Measurements from ENCODE around the gene PIAS1.
A peak's percentile ranks its signal among the peaks of the same experiment; 100 is the strongest.

PIAS1 gene

DNA sequence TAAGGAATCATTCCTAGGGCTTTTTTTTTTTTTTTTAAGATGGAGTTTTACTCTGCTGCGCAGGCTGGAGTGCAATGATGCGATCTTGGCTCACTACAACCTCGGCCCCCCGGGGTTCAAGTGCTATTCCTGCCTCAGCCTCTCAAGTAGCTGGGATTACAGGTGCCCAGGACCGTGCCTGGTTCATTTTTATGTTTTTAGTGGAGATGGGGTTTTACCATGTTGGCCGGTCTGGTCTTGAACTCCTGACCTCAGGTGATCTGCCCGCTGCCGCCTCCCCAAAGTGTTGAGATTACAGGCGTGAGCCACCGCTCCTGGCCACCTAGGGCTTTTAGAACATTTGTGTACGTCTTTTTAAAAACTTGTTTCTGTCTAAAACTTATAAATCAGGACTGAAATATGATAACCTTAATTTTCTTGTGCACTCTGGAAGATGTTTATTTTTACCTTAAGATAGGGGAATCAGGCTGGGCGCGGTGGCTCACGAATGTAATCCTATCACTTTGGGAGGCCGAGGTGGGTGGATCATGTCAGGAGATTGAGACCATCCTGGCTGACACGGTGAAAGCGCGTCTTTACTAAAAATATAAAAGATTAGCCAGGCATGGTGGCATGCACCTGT lies 21.8 kb downstream of the PIAS1 start:
- Mint-ChIP-seq H3K27ac (no peak overlapping the region), H3K9me3 (peaks cover 3% of the 10 kb centered on the region), H3K4me1 (peaks cover 73% of the 10 kb centered on the region), H3K27me3 (no peaks in the 10 kb centered on the region), H3K4me3 (no peak overlapping the region), H3K36me3 (peaks cover 7% of the 10 kb centered on the region)
- ATAC-seq, result no peak

DNA sequence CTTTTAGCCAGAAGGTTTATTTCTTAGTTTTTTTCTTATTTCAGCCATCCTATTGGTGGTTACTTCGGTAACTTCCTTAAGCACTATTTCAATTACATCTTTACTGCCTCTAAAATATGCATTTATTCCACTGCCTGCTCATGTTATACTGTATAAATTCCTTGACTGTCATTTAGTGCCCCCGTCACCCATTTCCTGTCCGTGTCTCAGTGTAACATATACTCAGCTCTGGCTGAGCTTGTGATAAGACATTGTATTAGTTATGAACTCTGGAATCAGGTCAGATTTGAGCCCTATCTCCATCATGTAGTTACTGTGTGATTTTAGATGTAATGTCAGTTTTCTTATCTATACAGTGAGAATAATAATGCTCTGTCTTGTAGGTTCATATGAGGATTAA lies 24.2 kb downstream of the PIAS1 start:
- Mint-ChIP-seq H3K9me3 (no peaks in the 10 kb centered on the region), H3K4me3 (no peak overlapping the region), H3K4me1 (peaks cover 74% of the 10 kb centered on the region), H3K36me3 (no peaks in the 10 kb centered on the region), H3K27ac (no peak overlapping the region), H3K27me3 (no peaks in the 10 kb centered on the region)
- no peak for ATAC-seq

DNA sequence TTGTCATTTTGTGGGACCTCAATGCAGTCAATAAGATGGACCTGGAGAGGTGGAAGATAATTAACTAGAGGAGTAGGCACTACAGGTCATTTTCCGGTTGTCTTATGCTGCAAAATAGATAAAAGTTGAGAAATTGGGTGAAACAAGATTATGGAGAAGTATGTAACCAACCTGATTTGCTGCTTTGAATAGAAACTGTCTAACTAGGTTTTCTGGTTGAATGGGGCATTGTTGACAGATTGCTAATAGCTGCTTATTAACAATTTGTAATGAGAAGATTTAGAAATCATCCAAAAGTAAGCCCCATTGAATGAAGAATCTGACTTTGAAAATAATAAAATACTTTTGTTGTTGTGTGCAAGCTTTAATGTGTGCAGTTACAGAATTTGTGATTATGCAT lies 26.2 kb downstream of the PIAS1 start:
- no peak for ATAC-seq
- no peak overlapping the region for H3K4me3 Mint-ChIP-seq
- no peaks in the 10 kb centered on the region for H3K9me3 Mint-ChIP-seq
- H3K27ac Mint-ChIP-seq, result no peak overlapping the region
- no peaks in the 10 kb centered on the region for H3K36me3 Mint-ChIP-seq
- peaks cover 76% of the 10 kb centered on the region for H3K4me1 Mint-ChIP-seq
- H3K27me3 Mint-ChIP-seq, result no peaks in the 10 kb centered on the region

DNA sequence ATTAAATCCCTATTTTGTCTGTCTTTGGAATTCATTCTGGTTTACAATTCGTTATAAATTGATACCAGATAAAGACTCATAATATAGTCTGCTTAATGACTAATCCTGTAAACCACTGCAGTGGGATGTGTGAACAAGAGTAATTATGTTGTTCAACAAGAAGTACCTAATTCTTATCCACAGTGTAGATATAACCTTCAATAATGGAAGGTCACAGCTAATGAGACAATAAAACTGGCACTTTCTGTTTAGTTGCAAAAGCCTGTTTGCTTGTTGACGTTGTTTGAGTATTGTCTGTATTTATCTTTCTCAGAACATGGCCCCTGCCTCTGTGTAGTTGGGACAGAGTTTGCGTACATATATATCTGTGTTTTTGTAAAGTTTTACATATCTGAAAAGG lies 26.7 kb downstream of the PIAS1 start:
- no peaks in the 10 kb centered on the region for H3K27me3 Mint-ChIP-seq
- H3K4me1 Mint-ChIP-seq, result peaks cover 75% of the 10 kb centered on the region
- no peak for ATAC-seq
- no peaks in the 10 kb centered on the region for H3K36me3 Mint-ChIP-seq
- H3K4me3 Mint-ChIP-seq, result no peak overlapping the region
- H3K27ac Mint-ChIP-seq, result peak overlapping the region; percentile 58
- no peaks in the 10 kb centered on the region for H3K9me3 Mint-ChIP-seq

DNA sequence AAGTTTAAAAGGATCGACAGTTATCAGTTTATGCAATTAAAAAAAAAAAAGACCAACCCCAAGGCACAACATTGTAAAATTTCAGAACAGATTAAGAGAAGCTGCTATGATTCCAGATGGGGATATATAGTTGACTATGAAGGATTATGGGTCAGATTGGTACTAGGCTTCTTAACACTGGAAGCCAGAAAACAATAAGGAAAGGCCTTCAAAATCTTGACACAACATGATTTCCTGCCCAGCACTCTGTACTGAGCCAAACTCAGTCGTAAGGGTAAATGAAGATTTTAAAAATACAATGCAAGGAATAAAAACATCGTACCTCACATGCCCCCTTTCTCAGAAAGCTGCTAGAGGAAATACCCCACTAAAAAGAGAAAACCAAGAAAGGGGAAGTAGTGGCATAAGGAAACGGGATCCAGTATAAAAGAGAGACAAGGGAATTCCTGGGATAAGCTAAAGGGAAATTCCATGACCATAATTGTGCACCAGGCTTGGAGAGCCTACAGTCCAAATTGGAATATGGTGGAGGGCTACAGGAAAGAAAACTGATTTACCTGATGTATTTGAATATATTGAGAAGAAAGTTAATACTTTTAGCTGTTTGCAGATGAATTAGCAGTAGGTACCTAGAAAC lies 27.9 kb downstream of the PIAS1 start:
- Mint-ChIP-seq H3K4me3 (no peak overlapping the region), H3K27ac (peak overlapping the region; percentile 58), H3K27me3 (no peaks in the 10 kb centered on the region), H3K9me3 (no peaks in the 10 kb centered on the region), H3K4me1 (peaks cover 70% of the 10 kb centered on the region), H3K36me3 (peaks cover 7% of the 10 kb centered on the region)
- no peak for ATAC-seq

DNA sequence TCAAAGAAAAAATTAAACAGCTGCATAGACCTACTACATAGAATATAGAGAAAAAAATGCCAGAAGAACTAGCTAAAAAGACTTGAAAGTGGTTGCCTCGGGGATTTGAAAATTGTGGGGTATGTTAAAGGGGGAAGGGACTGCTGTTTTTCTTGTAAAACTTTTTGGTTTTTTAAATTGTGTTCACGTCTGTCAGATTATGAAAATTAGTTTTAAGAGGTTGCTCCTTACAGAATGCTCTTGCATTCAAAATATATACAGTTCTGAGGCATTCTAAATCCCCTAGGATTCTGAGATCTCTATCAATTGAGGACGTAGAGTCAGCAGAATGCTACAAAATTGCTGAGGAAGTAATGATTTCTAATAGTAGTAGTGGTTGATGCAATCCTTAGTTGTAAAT lies 28.6 kb downstream of the PIAS1 start:
- no peak for ATAC-seq
- Mint-ChIP-seq H3K27ac (peak overlapping the region; percentile 58), H3K4me1 (peaks cover 62% of the 10 kb centered on the region), H3K4me3 (no peak overlapping the region), H3K9me3 (no peaks in the 10 kb centered on the region), H3K27me3 (no peaks in the 10 kb centered on the region), H3K36me3 (peaks cover 7% of the 10 kb centered on the region)

DNA sequence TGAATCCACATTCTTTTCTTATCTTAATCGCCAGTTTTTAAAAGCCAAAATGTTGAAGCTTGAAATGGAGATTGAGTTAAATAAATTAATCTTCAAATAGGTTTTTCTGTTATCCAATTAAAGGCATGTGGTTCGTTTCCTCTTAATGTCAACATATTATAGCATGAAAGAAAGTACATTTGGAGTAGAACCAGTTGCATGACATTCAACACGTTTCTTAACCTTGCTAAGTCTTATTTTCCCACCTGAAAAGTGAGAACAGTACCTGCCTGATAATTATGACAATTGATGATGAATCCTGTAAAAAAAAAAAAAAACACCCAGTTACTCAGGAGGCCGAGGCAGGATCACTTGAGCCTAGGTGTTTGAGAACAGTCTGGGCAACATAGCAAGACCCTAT lies 29.3 kb downstream of the PIAS1 start:
- Mint-ChIP-seq H3K27ac (no peak overlapping the region), H3K27me3 (no peaks in the 10 kb centered on the region), H3K9me3 (no peaks in the 10 kb centered on the region), H3K4me3 (no peak overlapping the region), H3K4me1 (peaks cover 55% of the 10 kb centered on the region), H3K36me3 (peaks cover 7% of the 10 kb centered on the region)
- no peak for ATAC-seq

DNA sequence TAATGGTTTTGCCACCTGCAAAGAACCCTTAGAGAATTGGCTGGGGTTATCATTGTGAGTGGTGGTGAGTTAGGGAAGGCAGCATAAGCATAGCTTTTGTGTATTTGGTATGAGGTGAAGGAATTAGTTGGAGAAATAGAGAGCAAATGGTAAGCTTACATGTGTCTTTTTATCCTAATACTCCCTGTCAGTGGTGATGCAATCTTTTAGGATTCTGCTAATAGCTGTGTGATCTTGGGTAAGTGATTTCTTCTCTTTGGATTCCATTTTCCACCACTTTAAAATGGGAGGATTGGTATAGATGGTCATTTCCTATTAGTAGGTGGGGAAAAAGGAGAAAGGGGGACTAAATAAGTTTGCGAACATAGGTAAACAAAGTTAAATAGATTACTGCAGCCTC lies 30.9 kb downstream of the PIAS1 start:
- peaks cover 48% of the 10 kb centered on the region for H3K4me1 Mint-ChIP-seq
- ATAC-seq, result no peak
- no peak overlapping the region for H3K4me3 Mint-ChIP-seq
- H3K36me3 Mint-ChIP-seq, result peaks cover 8% of the 10 kb centered on the region
- H3K27me3 Mint-ChIP-seq, result no peaks in the 10 kb centered on the region
- H3K9me3 Mint-ChIP-seq, result no peaks in the 10 kb centered on the region
- H3K27ac Mint-ChIP-seq, result no peak overlapping the region

DNA sequence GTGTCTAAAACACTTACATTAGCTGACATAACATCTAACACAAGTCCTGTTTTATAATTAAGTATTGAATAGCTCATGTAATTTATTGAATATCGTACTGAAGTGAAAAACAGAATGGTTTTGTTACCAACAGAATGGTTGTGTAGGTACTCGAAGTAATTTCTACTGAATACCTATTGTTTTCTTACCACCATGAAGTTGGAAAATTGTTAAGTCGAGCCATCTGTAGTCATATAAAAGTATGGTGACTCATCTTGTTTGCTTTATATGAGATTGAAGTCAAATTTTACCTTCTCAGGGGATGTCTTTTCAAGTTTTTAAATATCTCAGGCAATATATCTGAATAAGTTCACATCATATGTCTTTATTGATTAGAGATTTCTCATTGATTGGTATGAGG lies 37.6 kb downstream of the PIAS1 start:
- no peak overlapping the region for H3K4me3 Mint-ChIP-seq
- no peak for ATAC-seq
- H3K4me1 Mint-ChIP-seq, result peaks cover 21% of the 10 kb centered on the region
- H3K27ac Mint-ChIP-seq, result no peak overlapping the region
- H3K27me3 Mint-ChIP-seq, result no peaks in the 10 kb centered on the region
- H3K36me3 Mint-ChIP-seq, result peaks cover 33% of the 10 kb centered on the region
- H3K9me3 Mint-ChIP-seq, result peaks cover 5% of the 10 kb centered on the region

DNA sequence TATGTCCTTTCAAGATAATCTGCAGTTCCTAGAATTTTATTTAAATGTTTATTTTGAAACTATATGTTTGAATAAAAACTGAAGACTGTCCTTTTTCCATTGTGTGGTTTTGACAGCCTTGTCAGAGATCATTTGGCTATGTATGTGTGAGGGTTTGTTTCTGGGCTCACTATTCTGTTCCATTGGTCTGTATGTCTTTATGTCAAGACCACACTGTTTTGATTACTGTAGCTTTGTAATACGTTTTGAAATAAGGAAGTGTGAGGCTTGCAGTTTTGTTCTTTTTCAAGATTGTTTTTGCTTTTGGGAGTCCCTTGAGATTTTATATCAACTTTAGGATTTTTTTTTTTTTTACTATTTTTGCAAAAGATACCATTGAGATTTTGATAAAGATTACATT lies 42.0 kb downstream of the PIAS1 start:
- Mint-ChIP-seq H3K9me3 (peaks cover 12% of the 10 kb centered on the region), H3K36me3 (peaks cover 46% of the 10 kb centered on the region), H3K4me1 (peaks cover 52% of the 10 kb centered on the region), H3K27ac (no peak overlapping the region), H3K27me3 (no peaks in the 10 kb centered on the region), H3K4me3 (no peak overlapping the region)
- ATAC-seq, result no peak

DNA sequence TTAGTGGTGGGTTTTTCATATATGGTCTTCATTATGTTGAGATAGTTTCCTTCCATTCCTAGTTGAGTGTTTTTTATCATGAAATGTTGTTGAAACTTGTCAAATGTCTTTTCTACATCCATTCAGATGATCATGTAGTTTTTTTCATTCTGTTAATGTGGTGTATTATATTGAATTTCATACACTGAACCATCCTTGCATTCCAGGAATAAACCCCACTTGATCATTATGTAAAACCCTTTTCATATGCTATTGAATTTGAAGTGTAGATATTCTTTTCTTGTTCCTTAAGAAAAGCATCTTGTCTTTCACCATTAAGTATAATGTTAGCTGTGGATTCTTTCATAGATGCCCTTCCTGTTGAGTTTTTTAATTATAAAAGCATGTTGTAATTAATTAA lies 42.9 kb downstream of the PIAS1 start:
- Mint-ChIP-seq H3K27ac (no peak overlapping the region), H3K4me1 (peaks cover 61% of the 10 kb centered on the region), H3K4me3 (no peak overlapping the region), H3K36me3 (peaks cover 51% of the 10 kb centered on the region), H3K27me3 (no peaks in the 10 kb centered on the region), H3K9me3 (peaks cover 12% of the 10 kb centered on the region)
- no peak for ATAC-seq

DNA sequence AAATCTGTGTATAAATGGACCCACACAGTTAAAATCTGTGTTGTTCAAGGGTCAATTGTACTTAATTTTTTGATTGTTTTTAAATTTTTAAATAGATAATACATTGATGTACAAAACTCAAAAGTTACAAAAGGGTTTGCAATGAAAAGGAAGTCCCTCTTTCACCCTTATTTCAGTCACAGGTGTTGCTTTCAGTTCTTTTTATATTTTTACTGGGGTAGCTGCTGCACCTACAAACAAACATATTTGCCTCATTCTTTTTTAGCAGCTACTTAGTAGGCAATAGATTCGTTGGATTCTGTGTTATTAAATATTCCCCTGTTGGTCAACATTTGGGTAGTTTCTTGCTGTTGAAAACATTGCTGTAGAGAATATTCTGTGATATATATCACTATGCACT lies 44.4 kb downstream of the PIAS1 start:
- Mint-ChIP-seq H3K9me3 (peaks cover 14% of the 10 kb centered on the region), H3K27me3 (no peaks in the 10 kb centered on the region), H3K36me3 (peaks cover 61% of the 10 kb centered on the region), H3K4me1 (peaks cover 57% of the 10 kb centered on the region), H3K27ac (no peak overlapping the region), H3K4me3 (no peak overlapping the region)
- no peak for ATAC-seq

DNA sequence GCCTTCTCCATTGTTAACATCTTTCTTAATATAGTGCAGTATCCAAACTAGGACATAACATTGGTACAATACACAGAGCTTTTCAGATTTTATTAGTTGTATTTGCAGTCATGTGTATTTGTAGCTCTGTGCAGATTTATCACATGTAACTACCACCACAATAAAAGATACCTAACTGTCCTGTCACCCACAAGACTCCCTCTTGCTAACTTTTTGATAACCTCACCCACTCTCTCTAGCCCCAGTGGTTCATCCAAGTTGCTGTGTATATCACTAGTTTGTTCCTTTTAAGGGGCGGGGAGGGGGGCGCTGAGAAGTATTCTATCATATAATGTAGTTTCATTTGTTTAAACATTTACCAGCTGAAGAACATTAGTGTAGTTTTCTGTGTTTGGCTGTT lies 46.1 kb downstream of the PIAS1 start:
- Mint-ChIP-seq H3K4me1 (peaks cover 57% of the 10 kb centered on the region), H3K36me3 (peaks cover 64% of the 10 kb centered on the region), H3K27me3 (no peaks in the 10 kb centered on the region), H3K4me3 (no peak overlapping the region), H3K9me3 (peaks cover 13% of the 10 kb centered on the region), H3K27ac (no peak overlapping the region)
- no peak for ATAC-seq

DNA sequence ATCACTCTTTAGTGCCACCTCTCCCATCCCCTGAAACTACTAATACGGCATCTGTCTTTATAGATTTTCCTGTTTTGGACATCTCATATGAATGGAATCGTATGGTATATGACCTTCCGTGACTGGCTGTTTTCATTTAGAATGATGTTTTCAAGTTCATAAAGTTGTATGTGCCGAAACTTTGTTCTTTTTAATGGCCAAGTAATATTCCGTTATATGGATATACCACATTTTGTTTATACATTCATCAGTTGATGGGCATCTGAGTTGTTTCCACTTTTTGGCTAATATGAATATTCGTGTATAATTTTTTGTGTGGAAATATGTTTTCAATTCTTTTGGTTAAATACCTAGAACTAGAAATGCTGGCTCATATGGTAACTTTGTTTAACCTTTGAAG lies 49.5 kb downstream of the PIAS1 start:
- Mint-ChIP-seq H3K27ac (no peak overlapping the region), H3K4me3 (no peak overlapping the region), H3K4me1 (peaks cover 65% of the 10 kb centered on the region), H3K36me3 (peaks cover 46% of the 10 kb centered on the region), H3K9me3 (peaks cover 3% of the 10 kb centered on the region), H3K27me3 (no peaks in the 10 kb centered on the region)
- no peak for ATAC-seq

DNA sequence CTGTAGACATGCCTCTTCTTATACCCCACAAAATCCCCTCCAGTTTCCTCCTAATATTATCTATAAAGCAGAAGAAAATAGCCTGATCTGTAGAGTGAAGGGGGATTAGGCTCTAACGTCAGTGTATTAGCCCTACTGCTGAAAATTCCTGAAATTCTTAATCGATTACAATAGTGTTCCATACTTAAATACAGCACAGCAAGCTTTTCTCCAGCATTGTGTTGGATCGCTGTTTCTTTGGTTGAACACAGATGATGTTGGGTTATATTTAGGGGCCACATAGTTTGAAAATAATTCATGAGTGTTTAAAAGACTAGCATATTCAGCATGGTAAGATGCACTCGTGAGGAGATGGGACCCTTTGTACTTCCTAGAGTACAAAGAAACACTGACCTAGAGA lies 52.5 kb downstream of the PIAS1 start:
- no peak for ATAC-seq
- H3K27me3 Mint-ChIP-seq, result no peaks in the 10 kb centered on the region
- H3K36me3 Mint-ChIP-seq, result peaks cover 48% of the 10 kb centered on the region
- peaks cover 3% of the 10 kb centered on the region for H3K9me3 Mint-ChIP-seq
- peaks cover 61% of the 10 kb centered on the region for H3K4me1 Mint-ChIP-seq
- no peak overlapping the region for H3K27ac Mint-ChIP-seq
- no peak overlapping the region for H3K4me3 Mint-ChIP-seq

DNA sequence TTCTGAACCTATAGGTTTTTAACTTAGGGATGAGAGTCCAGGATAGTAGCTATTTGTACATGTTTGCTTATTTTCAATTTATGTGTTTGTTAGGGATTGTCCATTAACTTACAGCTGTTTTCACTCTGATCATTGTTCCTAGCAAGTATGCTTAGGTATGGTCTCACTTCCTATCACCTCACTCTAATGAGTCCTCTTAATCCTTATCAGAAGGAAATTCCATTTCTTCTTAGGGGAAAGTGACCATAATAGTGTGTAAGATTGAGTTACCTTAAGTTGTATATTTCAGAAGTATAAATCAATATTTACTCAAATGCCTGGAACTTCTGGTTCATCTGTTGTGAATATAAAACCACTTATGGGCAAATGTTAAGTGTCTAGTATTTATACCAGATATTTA lies 53.0 kb downstream of the PIAS1 start:
- H3K9me3 Mint-ChIP-seq, result peaks cover 3% of the 10 kb centered on the region

More for the DNA sequence above, 53.0 kb downstream of the PIAS1 start:
- ATAC-seq, result no peak
- Mint-ChIP-seq H3K36me3 (peaks cover 44% of the 10 kb centered on the region), H3K27ac (no peak overlapping the region), H3K4me3 (no peak overlapping the region), H3K4me1 (peaks cover 61% of the 10 kb centered on the region), H3K27me3 (no peaks in the 10 kb centered on the region)
